GM23338 (cell line): ENCODE results near the gene BARD1.

ENCODE experiments used
- ETS1 ChIP-seq: IDR thresholded peaks from 2 replicates; pipeline ENCODE4 v1.6.1; 2016; ENCODE audit warnings: antibody characterized with exemption
- TF ChIP-seq, protein P1 (sequence below): IDR thresholded peaks from one replicate; pipeline ENCODE4 v1.6.1; 2018; ENCODE audit warnings: antibody characterized with exemption; ENCODE audit not compliant: unreplicated experiment

DNA sequence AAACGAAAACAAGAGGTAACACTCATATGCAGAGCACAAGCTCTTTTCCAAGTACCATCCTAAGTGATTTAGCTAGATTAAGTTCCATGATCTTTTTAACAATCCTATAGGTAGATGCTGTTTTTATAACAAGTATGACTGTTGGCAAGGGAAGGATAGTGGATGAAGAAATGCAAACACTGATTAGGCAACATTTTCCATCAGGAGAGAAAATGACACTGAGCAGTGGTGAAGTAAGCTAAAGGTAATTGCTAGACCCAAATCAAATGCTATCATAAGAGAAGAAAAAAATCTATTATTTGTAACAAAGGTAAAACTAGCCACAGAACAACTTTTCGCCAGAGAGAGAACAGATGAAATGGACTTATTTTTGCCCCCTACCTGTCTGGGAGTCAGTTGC, 34.3 kb upstream of the BARD1 start:
- TF ChIP-seq, protein P1, sequence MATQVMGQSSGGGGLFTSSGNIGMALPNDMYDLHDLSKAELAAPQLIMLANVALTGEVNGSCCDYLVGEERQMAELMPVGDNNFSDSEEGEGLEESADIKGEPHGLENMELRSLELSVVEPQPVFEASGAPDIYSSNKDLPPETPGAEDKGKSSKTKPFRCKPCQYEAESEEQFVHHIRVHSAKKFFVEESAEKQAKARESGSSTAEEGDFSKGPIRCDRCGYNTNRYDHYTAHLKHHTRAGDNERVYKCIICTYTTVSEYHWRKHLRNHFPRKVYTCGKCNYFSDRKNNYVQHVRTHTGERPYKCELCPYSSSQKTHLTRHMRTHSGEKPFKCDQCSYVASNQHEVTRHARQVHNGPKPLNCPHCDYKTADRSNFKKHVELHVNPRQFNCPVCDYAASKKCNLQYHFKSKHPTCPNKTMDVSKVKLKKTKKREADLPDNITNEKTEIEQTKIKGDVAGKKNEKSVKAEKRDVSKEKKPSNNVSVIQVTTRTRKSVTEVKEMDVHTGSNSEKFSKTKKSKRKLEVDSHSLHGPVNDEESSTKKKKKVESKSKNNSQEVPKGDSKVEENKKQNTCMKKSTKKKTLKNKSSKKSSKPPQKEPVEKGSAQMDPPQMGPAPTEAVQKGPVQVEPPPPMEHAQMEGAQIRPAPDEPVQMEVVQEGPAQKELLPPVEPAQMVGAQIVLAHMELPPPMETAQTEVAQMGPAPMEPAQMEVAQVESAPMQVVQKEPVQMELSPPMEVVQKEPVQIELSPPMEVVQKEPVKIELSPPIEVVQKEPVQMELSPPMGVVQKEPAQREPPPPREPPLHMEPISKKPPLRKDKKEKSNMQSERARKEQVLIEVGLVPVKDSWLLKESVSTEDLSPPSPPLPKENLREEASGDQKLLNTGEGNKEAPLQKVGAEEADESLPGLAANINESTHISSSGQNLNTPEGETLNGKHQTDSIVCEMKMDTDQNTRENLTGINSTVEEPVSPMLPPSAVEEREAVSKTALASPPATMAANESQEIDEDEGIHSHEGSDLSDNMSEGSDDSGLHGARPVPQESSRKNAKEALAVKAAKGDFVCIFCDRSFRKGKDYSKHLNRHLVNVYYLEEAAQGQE: no peak
- TF ChIP-seq ETS1: no peak
